Astrocyte (in vitro differentiated cells and primary cell): Measurements from ENCODE around the gene PDS5A. TPM values are rescaled to one million over a fixed set of nuclear protein-coding genes. Genes with fewer than 3 reads are reported as not detected.

Source experiments
- DNase-seq: peaks from one replicate; pipeline ENCODE4 v3.0.0-alpha.2; 2010; ENCODE audit warnings: low read depth
- FAIRE-seq: peaks from 2 replicates; lab custom pipeline; 2011; peaks lifted over from hg19 to GRCh38; lab: Jason Lieb, UNC
- H2AFZ ChIP-seq: 2 replicates; pipeline ENCODE4 v1.6.0; 2012; ENCODE audit warnings: low read depth, low read length, inconsistent platforms
- H3K27ac ChIP-seq: 2 replicates; pipeline ENCODE4 v1.5.1; 2011; ENCODE audit warnings: low read depth, low read length, inconsistent platforms
- H3K27me3 ChIP-seq: 2 replicates; pipeline ENCODE4 v1.6.0; 2011; ENCODE audit warnings: low read length, inconsistent platforms; ENCODE audit not compliant: insufficient read depth
- H3K36me3 ChIP-seq: 2 replicates; pipeline ENCODE4 v1.5.1; 2011; ENCODE audit warnings: low read length, inconsistent platforms; ENCODE audit not compliant: insufficient read depth
- H3K4me1 ChIP-seq: 2 replicates; pipeline ENCODE4 v1.5.1; 2011; ENCODE audit warnings: low read length, inconsistent platforms; ENCODE audit not compliant: insufficient read depth
- H3K4me2 ChIP-seq: 2 replicates; pipeline ENCODE4 v1.6.0; 2012; ENCODE audit warnings: low read length, inconsistent platforms
- H3K4me3 ChIP-seq: 2 replicates; pipeline ENCODE4 v1.5.1; 2011; ENCODE audit warnings: low read depth, mild to moderate bottlenecking, low read length, inconsistent platforms; ENCODE audit not compliant: insufficient read depth
- H3K79me2 ChIP-seq: 2 replicates; pipeline ENCODE4 v1.6.0; 2012; ENCODE audit warnings: mild to moderate bottlenecking, low read length, inconsistent platforms; ENCODE audit not compliant: insufficient read depth
- H3K9ac ChIP-seq: 2 replicates; pipeline ENCODE4 v1.6.0; 2012; ENCODE audit warnings: mild to moderate bottlenecking, low read length, inconsistent platforms
- H3K9me3 ChIP-seq: 2 replicates; pipeline ENCODE4 v1.5.1; 2012; ENCODE audit warnings: low read depth, mild to moderate bottlenecking, low read length, inconsistent platforms; ENCODE audit not compliant: insufficient read depth
- H4K20me1 ChIP-seq: 2 replicates; pipeline ENCODE4 v1.6.0; 2012; ENCODE audit warnings: low read length, inconsistent platforms; ENCODE audit not compliant: insufficient read depth
- H3K27ac Mint-ChIP-seq: one replicate; pipeline ENCODE4 v1.8.0; 2021; ENCODE audit warnings: mild to moderate bottlenecking, mixed read lengths; ENCODE audit not compliant: unreplicated experiment
- H3K27me3 Mint-ChIP-seq: one replicate; pipeline ENCODE4 v1.8.0; 2021; ENCODE audit warnings: low read depth, mixed read lengths; ENCODE audit not compliant: unreplicated experiment
- H3K36me3 Mint-ChIP-seq: one replicate; pipeline ENCODE4 v1.8.0; 2021; ENCODE audit warnings: low read depth, mixed read lengths; ENCODE audit not compliant: unreplicated experiment
- H3K4me1 Mint-ChIP-seq: one replicate; pipeline ENCODE4 v1.8.0; 2021; ENCODE audit warnings: low read depth, mixed read lengths; ENCODE audit not compliant: unreplicated experiment
- H3K4me3 Mint-ChIP-seq: one replicate; pipeline ENCODE4 v1.8.0; 2021; ENCODE audit warnings: mild to moderate bottlenecking, moderate library complexity, mixed read lengths; ENCODE audit not compliant: unreplicated experiment
- H3K9me3 Mint-ChIP-seq: one replicate; pipeline ENCODE4 v1.8.0; 2021; ENCODE audit warnings: mild to moderate bottlenecking, mixed read lengths; ENCODE audit not compliant: unreplicated experiment
- EZH2 ChIP-seq: IDR thresholded peaks from 2 replicates; pipeline ENCODE4 v1.6.1; 2012; ENCODE audit warnings: mild to moderate bottlenecking, low read length, inconsistent platforms; ENCODE audit not compliant: insufficient read depth
- total RNA-seq: library from RNA; stranded (reverse); gene quantifications from 2 replicates; pipeline ENCODE4 v1.2.1, GENCODE V29; 2021
- TF ChIP-seq, protein P1 (sequence below): IDR thresholded peaks from 2 replicates; pipeline ENCODE4 v1.5.1; 2011; ENCODE audit warnings: low read depth, mild to moderate bottlenecking, inconsistent platforms, low read length, moderate library complexity; ENCODE audit not compliant: insufficient read depth

Gene PDS5A
- total RNA-seq, 1 donor from 2014 or later, result 55.9 TPM

DNA sequence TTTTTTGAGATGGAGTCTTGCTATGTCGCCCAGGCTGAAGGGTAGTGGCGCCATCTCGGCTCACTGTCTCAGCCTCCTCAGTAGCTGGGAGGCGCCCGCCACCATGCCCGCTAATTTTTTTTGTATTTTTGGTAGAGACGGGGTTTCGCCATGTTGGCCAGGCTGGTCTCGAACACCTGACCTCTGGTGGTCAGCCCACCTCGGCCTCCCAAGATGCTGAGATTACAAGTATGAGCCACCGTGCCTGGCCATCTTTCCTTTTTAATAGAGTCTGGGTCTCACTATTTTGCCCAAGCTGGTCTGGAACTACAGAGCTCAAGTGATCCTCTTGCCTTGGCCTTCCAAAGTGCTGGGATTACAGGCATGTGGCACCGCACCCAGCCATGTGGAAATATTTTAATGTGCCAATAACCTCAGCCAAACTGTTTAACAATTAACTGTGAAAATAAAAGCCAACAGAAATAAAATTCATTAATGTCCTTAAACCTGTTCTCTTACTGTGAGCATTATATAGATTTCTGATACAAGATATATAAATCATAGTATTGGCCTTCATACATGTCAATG is 16.3 kb downstream of the PDS5A start:
- no peaks in the 10 kb centered on the region for H3K9me3 Mint-ChIP-seq
- no peak for FAIRE-seq
- no peaks in the 10 kb centered on the region for H3K27me3 Mint-ChIP-seq
- TF ChIP-seq EZH2, result no peak
- TF ChIP-seq, protein P1, sequence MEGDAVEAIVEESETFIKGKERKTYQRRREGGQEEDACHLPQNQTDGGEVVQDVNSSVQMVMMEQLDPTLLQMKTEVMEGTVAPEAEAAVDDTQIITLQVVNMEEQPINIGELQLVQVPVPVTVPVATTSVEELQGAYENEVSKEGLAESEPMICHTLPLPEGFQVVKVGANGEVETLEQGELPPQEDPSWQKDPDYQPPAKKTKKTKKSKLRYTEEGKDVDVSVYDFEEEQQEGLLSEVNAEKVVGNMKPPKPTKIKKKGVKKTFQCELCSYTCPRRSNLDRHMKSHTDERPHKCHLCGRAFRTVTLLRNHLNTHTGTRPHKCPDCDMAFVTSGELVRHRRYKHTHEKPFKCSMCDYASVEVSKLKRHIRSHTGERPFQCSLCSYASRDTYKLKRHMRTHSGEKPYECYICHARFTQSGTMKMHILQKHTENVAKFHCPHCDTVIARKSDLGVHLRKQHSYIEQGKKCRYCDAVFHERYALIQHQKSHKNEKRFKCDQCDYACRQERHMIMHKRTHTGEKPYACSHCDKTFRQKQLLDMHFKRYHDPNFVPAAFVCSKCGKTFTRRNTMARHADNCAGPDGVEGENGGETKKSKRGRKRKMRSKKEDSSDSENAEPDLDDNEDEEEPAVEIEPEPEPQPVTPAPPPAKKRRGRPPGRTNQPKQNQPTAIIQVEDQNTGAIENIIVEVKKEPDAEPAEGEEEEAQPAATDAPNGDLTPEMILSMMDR, result no peak
- H2AFZ ChIP-seq, result no peak overlapping the region
- DNase-seq, result no peak
- H3K36me3 ChIP-seq, result peaks cover 4% of the 10 kb centered on the region
- H4K20me1 ChIP-seq, result peaks cover 79% of the 10 kb centered on the region
- peaks cover 99% of the 10 kb centered on the region for H3K79me2 ChIP-seq
- no peaks in the 10 kb centered on the region for H3K27me3 ChIP-seq
- H3K9me3 ChIP-seq, result no peaks in the 10 kb centered on the region
- H3K4me3 ChIP-seq, result no peak overlapping the region
- H3K27ac Mint-ChIP-seq, result no peak overlapping the region
- no peak overlapping the region for H3K4me3 Mint-ChIP-seq
- no peaks in the 10 kb centered on the region for H3K4me1 ChIP-seq
- peaks cover 4% of the 10 kb centered on the region for H3K4me1 Mint-ChIP-seq
- no peak overlapping the region for H3K27ac ChIP-seq
- H3K9ac ChIP-seq, result no peak overlapping the region
- H3K36me3 Mint-ChIP-seq, result peaks cover 8% of the 10 kb centered on the region
- no peak overlapping the region for H3K4me2 ChIP-seq

DNA sequence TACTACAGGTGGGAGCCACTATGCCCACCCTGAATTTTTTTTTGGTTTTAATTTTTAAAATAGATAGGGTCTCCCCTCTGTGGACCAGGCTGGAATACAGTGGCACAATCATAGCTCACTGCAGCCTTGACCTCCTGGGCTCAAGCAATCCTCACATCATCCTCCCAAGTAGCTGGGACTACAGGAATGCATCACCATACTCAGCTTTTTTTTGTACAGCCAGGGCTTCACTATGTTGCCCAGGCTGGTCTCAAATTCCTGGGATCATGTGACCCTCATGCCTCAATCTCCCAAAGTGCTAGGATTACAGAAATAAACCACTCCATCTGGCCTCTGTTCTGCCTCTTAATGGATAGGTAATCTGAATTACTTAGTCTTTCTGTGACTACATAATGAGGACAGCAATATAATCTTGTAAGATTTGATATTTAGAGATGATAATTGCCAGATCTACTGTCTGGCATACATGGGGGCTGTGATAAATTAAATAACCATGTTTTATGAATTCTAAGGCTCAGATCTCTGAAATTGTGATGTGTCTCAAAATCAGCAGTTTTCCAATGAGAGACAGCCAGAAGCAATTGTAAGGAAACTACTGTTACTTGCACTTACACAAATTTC is 26.7 kb downstream of the PDS5A start:
- Mint-ChIP-seq H3K36me3 (no peaks in the 10 kb centered on the region), H3K27me3 (no peaks in the 10 kb centered on the region), H3K9me3 (peaks cover 1% of the 10 kb centered on the region), H3K27ac (no peak overlapping the region), H3K4me3 (no peak overlapping the region), H3K4me1 (peaks cover 9% of the 10 kb centered on the region)
- H2AFZ ChIP-seq, result no peak overlapping the region
- no peaks in the 10 kb centered on the region for H3K4me1 ChIP-seq
- H3K36me3 ChIP-seq, result no peaks in the 10 kb centered on the region
- no peak overlapping the region for H3K27ac ChIP-seq
- H3K27me3 ChIP-seq, result no peaks in the 10 kb centered on the region
- peaks cover 97% of the 10 kb centered on the region for H3K79me2 ChIP-seq
- H3K4me3 ChIP-seq, result no peak overlapping the region
- DNase-seq (no peak), FAIRE-seq (no peak)
- TF ChIP-seq, protein P1, result no peak
- no peak for TF ChIP-seq EZH2
- H3K4me2 ChIP-seq, result no peak overlapping the region
- H3K9me3 ChIP-seq, result no peaks in the 10 kb centered on the region
- H3K9ac ChIP-seq, result no peak overlapping the region
- peaks cover 81% of the 10 kb centered on the region for H4K20me1 ChIP-seq

DNA sequence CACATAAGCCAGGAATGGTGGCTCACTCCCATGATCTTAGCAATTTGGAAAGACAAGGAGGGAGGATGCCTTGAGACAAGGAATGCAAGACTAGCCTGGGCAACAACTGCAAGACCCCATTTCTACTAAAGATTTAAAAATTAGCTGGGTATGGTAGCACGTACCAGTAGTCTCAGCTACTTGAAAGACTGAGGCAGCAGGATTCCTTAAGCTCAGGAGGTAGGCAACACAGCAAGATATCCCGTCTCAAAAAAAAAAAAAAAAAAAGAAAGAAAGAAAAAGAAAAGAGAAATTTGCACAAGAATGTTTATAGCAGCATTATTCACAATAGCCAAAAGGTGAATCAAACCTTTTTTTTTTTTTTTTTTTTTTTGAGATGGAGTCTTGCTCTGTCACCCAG is 29.7 kb downstream of the PDS5A start:
- Mint-ChIP-seq H3K27ac (no peak overlapping the region), H3K27me3 (no peaks in the 10 kb centered on the region), H3K36me3 (no peaks in the 10 kb centered on the region), H3K4me1 (peaks cover 9% of the 10 kb centered on the region), H3K4me3 (no peak overlapping the region), H3K9me3 (peaks cover 1% of the 10 kb centered on the region)
- H3K4me2 ChIP-seq, result no peak overlapping the region
- H3K27ac ChIP-seq, result no peak overlapping the region
- no peak for FAIRE-seq
- no peaks in the 10 kb centered on the region for H3K4me1 ChIP-seq
- H3K9me3 ChIP-seq, result no peaks in the 10 kb centered on the region
- H3K79me2 ChIP-seq, result peaks cover 94% of the 10 kb centered on the region
- H4K20me1 ChIP-seq, result peaks cover 77% of the 10 kb centered on the region
- H3K27me3 ChIP-seq, result no peaks in the 10 kb centered on the region
- H3K36me3 ChIP-seq, result no peaks in the 10 kb centered on the region
- TF ChIP-seq, protein P1, result no peak
- TF ChIP-seq EZH2, result no peak
- no peak overlapping the region for H3K4me3 ChIP-seq
- no peak for DNase-seq
- no peak overlapping the region for H3K9ac ChIP-seq
- no peak overlapping the region for H2AFZ ChIP-seq
